Measurements from ENCODE around the gene DCAF11.

The DCAF11 gene

DNA sequence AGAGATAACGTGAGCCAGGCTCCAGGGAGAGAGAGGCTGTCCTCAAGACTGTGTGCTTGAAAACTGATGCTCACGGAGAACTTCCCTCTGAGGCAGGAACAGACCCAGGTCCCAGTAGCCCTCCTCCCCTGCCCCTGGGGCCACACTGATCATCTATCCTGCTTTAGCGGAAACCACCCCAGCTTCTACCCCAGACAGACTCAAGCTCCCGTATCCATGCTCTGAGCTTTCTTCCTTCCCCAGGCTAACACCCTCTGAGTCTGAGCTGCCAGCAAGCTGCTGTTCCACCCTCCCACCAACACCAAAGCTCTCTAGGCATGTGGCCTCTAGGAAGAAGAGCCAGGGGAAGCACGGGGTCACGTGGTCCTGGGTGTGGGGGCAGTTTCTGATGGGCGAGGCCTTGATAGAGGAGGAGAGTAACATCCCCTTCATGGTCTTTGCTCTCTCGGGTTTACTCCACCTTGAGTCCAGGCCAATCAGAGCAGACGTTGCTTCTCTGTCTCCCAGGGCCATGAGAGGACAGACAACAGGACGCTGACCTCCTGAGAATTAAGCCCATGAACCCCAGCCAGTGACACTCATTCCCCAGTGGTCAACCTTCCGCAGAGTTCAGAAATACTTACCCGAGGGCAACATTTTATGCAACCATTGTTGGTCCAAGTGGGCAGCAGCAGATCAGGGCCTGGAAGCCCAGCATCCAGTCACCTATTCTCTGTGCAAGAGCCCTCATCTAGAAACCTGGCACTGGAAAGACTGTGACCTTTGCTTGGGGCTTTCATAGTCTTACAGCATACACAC, 19.1 kb upstream of the DCAF11 start:
- TF ChIP-seq, protein P1, sequence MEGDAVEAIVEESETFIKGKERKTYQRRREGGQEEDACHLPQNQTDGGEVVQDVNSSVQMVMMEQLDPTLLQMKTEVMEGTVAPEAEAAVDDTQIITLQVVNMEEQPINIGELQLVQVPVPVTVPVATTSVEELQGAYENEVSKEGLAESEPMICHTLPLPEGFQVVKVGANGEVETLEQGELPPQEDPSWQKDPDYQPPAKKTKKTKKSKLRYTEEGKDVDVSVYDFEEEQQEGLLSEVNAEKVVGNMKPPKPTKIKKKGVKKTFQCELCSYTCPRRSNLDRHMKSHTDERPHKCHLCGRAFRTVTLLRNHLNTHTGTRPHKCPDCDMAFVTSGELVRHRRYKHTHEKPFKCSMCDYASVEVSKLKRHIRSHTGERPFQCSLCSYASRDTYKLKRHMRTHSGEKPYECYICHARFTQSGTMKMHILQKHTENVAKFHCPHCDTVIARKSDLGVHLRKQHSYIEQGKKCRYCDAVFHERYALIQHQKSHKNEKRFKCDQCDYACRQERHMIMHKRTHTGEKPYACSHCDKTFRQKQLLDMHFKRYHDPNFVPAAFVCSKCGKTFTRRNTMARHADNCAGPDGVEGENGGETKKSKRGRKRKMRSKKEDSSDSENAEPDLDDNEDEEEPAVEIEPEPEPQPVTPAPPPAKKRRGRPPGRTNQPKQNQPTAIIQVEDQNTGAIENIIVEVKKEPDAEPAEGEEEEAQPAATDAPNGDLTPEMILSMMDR (IDR thresholded peaks at IDR 0.05; ENCODE audit: low read depth, low read length, missing control alignments) = no peak
- in situ Hi-C loops (cut with HindIII; ENCODE audit: low sequenced_read_pairs) = no loop called here

DNA sequence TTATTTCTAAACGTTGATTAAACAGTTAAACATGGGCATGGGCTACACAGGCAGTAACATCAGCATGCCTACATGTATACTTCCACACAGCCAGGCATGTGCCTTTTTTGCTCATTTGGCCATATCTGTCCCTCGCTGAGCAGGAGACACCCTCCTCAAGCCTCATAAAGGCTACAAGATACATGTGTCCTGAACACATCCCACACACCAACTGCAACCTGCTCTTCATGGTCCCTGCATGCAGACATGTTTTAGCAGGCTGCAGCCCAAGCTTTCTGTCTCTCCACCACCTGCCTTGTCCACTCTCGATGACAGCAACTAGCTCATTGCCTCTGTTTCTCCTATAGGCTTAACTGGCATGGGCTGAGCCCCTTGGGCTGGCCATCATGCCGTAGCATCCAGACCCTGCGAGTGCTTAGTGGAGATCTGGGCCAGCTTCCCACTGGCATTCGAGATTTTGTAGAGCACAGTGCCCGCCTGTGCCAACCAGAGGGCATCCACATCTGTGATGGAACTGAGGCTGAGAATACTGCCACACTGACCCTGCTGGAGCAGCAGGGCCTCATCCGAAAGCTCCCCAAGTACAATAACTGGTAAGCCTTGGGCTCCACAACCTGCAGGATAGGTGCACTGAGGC, 17.9 kb upstream of the DCAF11 start:
- no peak overlapping the region for H3K4me3 ChIP-seq (ENCODE audit: low read depth, low read length)
- DNase-seq (ENCODE audit: low read depth) = no peak
- in situ Hi-C loops (cut with HindIII; ENCODE audit: low sequenced_read_pairs) = no loop called here
- TF ChIP-seq, protein P1 (IDR thresholded peaks at IDR 0.05; ENCODE audit: low read depth, low read length, missing control alignments) = no peak

More for the DNA sequence above, 19.1 kb upstream of the DCAF11 start:
- peak overlapping the region; percentile 73 for H3K4me3 ChIP-seq (ENCODE audit: low read depth, low read length)
- DNase-seq (ENCODE audit: low read depth) = no peak

DNA sequence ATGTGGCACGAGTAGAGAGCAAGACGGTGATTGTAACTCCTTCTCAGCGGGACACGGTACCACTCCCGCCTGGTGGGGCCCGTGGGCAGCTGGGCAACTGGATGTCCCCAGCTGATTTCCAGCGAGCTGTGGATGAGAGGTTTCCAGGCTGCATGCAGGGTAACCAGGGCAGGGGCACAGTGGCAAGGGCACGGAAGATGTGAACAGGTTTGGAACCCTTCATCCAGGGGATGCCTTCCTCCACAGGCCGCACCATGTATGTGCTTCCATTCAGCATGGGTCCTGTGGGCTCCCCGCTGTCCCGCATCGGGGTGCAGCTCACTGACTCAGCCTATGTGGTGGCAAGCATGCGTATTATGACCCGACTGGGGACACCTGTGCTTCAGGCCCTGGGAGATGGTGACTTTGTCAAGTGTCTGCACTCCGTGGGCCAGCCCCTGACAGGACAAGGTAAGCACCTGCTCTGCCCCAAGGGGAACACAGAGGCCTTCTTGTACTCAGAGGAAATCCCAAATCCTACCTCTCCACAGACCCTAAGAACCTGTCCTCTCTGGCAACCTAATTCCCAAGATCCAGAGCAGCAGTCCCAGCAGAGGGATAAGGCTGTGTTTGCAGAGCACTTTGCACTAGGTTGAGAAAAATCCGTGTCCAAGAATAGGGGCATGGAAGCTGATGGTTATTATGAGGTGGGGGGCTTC, 16.2 kb upstream of the DCAF11 start:
- TF ChIP-seq, protein P1 (IDR thresholded peaks at IDR 0.05; ENCODE audit: low read depth, low read length, missing control alignments) = no peak
- in situ Hi-C loops (cut with HindIII; ENCODE audit: low sequenced_read_pairs) = no loop called here
- no peak overlapping the region for H3K4me3 ChIP-seq (ENCODE audit: low read depth, low read length)
- DNase-seq (ENCODE audit: low read depth) = no peak

DNA sequence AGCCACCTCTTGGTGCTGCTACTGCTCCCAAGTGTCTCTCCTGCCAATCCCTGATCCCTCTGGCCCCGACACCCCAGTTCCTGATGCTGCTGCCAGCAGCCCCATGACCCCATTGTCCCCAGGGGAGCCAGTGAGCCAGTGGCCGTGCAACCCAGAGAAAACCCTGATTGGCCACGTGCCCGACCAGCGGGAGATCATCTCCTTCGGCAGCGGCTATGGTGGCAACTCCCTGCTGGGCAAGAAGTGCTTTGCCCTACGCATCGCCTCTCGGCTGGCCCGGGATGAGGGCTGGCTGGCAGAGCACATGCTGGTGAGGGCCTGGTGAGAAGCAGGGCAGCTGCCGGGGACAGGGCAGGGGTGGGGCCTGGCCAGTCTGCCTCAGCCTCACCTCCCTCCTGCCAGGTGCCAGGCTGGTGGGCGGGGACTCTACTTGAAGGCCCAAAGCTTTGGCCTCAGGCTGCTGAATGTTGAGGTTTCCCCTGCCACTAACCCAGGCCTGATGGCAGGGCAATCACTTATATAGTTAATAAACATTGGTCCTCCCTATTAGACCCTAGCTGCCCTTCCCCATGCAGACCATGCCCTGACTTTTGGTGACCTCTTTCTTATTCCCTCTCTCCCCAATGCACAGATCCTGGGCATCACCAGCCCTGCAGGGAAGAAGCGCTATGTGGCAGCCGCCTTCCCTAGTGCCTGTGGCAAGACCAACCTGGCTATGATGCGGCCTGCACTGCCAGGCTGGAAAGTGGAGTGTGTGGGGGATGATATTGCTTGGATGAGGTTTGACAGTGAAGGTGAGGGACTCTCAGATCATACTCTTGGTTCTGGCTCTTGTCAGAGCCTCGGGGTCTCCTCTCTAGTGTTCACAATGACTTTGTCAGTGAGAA, 15.4 kb upstream of the DCAF11 start:
- DNase-seq (ENCODE audit: low read depth) = no peak
- TF ChIP-seq, protein P1 (IDR thresholded peaks at IDR 0.05; ENCODE audit: low read depth, low read length, missing control alignments) = no peak
- in situ Hi-C loops (cut with HindIII; ENCODE audit: low sequenced_read_pairs) = no loop called here
- H3K4me3 ChIP-seq (ENCODE audit: low read depth, low read length) = no peak overlapping the region

DNA sequence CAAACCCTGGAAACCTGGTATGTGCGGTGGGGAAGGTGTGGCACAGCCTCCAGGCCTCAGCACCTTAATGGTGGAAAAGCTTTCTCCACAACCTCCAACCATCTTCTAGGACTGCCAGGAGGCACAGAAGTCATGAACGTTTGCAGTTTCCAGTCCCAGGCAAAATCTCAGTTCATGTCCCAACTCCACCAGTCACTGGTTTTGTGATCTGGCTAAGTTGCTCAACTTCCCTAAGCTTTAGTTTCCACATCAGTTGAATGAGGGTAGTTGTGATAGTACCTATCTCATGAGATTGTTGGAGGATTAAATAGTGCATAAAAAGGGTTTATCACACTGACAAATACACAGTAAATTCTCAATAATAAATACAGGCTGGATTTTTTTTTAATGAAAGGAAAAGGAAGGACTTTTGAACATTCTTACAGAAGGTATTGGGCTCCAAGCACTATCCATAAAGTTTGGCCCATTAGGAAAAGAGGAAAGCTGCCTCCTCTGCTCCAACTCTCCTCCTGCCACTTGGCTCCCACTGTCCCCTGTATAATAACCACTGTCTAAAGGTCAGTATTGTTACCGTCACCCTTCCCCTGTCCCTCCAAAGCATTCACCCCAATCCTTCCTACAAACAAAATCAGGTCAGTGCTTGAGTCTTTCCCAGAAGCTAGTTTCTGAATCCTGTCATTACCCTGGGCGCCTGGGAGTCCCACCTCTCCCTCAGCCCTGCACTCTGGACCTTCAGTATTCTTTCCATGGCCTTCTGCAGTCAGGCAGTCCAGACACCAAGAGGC, 14.2 kb upstream of the DCAF11 start:
- TF ChIP-seq, protein P1 (IDR thresholded peaks at IDR 0.05; ENCODE audit: low read depth, low read length, missing control alignments) = no peak
- H3K4me3 ChIP-seq (ENCODE audit: low read depth, low read length) = no peak overlapping the region
- in situ Hi-C loops (cut with HindIII; ENCODE audit: low sequenced_read_pairs) = no loop called here
- no peak for DNase-seq (ENCODE audit: low read depth)
